GM21390 (cell line): ENCODE results near the gene PRAMEF18.
"Not testable (repeated sequence)": the region's sequence is repeated elsewhere in the genome, so short reads cannot be mapped to it uniquely, and the experiment has no call there.

ENCODE experiments used
- ATAC-seq: cut with Tn5 transposase; IDR thresholded peaks from one replicate; pipeline ENCODE4 v1.9.1; 2021; ENCODE audit not compliant: unreplicated experiment

PRAMEF18 gene

DNA sequence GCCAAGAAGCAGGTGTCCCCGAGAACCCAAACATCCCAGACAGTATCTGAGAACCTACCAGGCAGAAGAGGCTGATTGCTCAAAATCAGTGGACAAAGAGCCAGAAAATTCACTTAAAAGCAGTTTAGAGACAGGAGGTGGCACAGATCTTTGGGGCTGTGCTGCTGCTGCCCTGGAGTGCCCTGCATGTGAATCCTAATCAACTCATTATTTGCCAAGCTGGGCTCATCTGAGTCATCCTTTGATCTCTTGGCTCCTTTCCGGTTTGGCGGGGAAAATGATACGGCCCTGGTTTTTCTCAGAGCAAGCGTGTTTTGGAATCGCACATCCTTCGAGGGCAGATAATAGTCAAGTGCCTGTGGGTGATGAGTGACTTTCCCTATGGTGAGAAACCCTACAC lies 9.3 kb downstream of the PRAMEF18 start:
- not testable (repeated sequence) for ATAC-seq

DNA sequence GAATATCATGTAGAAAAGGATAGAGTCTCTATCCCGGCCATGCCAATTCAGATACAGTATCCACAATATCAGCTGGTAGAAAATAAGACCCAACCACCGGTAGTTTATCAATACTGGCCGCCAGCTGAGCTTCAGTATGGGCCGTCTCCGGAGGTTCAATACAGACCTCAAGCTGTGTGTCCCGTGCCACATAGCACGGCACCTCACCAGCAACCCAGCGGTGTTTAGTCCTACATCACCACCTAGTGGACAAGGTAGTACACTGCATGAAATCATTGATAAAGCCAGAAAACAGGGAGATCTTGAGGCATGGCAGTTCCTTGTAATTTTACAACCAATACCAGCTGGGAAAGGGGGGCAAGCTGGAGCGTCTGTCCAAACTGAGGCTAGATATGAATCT lies 17.2 kb downstream of the PRAMEF18 start:
- not testable (repeated sequence) for ATAC-seq

DNA sequence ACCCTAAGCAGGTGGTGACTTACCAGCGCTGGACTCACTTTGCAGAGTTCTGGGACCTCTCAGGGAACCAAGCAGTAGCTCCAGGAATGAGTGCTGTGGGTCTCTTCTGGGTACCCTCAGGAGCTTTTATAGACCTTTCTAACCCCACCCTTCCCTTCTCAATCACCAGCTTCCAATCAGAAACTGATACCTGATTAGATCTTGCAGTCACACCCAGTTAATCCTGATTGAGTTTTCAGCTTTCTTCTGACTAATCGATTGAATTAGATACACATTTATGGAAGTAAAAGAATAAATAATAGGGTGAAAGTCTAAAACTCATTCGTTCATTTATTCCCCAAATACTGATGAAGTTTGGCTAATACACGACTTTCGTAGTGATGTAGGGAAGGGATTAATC lies 24.6 kb downstream of the PRAMEF18 start, which contains the start of gene PRAMEF13:
Gene PRAMEF13 (minus strand): TSS at position 101 of the 400 bp plus-strand sequence. CDS start 1,820 bp downstream, outside the sequence.
- not testable (repeated sequence) for ATAC-seq
